ENCODE results near the gene VAV2.
A peak's percentile ranks its signal among the peaks of the same experiment; 100 is the strongest.

The VAV2 gene

DNA sequence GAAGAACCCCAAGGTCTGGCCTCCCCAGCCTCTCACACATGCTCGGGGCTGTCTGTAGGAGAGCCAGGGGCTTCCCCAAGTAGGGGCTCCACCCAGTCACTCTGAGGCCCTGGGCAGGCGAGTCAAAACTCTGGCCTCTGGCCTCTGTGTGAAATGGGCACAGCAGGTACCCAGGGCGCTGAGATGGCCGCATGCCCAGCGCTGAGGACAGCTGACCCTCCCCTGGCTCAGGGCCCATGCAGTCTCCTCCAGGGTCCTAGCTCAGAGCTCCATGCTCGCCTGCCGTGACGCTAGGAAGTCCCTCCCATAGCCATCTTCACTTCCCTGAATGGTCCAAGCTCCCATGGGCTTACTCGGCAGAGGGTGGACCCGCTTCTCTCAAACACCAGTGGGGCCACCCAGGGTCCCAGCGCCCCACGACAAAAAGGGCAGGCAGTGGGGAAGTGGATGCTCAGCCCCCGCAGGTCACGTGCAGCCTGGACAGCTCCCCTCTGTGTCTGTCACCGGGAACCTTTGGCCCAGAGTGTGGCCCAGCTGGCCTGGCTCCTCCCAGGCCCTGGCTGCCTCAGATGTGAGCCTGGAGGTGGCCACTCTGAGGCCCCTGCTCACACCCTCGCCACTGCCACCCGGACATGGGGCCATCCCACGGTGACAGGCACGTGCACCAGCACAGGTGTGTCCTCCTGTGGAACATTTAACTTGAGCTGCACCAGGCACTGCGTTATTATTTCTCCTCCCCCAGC is 12.2 kb upstream of the VAV2 start:
- no peak for DNase-seq
- intact Hi-C loops (cut with DNase I), result no loop called here

DNA sequence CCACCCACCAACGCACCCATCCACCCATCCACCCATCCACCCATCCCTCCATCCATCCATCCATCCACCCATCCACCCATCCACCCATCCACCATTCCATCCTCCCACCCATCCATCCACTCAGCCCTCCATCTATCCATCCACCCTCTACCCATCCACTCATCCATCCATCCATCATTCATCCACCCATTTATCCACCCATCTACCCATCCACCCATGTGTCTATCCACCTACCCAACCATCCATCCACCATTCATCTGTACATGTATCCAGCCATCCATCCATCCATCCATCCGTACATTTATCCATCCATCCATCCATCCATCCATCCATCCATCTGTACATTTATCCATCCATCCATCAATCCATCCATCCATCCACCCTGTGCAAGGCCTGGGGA is 11.1 kb upstream of the VAV2 start:
- intact Hi-C loops (cut with DNase I), result no loop called here
- no peak for DNase-seq

DNA sequence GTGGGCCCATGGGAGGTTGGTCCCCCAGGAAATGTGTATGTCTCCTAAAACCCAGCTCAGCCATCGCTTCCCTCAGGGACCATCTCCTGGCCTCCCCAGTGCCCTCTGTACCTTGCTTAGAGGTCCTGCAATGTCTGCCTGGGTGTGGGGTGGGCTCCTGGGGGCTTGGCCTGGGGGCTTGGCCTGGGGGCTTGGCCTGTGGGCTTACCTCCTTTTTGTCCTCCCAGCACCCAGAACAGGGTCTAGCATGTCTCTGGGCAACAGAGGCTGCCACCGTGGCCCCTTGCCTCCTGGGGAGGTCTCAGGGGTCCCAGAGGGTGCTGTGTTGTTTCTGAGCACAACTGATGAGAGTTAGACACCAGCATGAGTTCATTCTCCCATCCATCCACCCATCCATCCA is 10.7 kb upstream of the VAV2 start:
- no peak for DNase-seq
- intact Hi-C loops (cut with DNase I), result no loop called here

DNA sequence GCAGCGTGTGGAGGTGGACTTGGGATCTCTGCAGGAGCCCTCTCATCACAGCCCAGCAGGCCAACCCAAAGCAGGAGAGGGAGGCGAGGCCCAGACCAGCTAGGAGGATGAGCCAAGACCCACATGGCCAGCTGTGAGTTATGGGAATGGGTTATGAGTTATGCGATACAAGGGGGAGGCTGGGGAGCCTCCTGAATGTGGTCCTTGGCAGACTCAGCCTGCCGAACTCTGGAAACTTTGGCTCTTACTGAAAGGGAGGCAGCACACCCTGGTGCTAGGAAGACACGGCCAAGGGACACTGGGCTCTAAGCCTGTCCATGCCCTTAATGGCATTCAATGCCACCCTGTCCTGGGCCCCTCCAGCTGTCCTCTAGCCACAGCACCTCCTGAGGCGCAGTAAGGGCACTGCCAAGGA is 7.7 kb upstream of the VAV2 start:
- intact Hi-C loops (cut with DNase I), result no loop called here

DNA sequence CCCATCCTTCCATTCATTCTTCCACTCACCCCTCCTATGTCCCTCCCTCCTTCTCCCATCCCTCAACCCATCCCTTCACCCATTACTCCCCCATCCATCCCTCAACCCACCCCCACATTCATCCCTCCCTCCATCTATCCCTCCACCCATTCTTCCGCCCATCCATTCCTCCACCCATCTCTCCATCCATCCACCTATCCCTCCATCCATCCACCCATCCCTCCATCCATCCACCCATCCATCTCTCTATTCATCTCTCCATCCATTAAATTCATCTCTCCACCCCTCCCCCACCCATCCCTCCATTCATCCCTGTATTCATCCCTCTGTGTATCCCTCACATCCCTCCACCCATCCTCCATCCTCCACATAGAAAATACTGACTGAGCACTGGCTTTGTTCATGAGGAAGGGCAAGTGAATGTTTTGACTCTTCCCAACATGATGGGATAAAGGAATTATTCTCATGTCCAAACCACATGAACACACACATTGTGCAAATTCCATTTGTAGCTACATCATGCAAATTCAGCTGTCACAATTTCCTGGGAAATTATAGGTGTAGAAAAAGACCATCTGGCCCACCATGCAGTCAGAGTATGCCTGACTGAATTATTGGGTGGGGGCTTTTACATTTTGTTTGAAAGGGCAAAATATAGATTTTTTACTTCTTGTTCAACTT is 6.9 kb upstream of the VAV2 start:
- intact Hi-C loops (cut with DNase I), result no loop called here
- DNase-seq, result no peak

More for the DNA sequence above, 7.7 kb upstream of the VAV2 start:
- DNase-seq, result no peak

DNA sequence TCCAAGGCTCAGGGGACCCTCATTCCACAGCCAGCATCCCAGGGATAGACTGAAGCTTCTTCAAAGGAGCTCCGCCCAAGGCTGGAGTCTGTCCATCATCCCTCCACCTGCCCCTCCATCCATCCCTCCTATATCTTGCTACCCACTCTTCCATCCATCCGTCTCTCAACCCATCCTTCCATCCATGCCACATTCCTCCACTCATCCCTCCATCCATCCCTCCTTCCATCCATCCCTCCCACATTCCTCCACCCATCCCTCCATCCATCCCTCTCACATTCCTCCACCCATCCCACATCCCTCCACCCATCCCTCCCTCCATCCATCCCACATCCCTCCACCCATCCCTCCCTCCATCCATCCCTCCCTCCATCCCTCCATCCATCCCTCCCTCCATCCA is 5.5 kb upstream of the VAV2 start:
- intact Hi-C loops (cut with DNase I), result no loop called here
- no peak for DNase-seq

DNA sequence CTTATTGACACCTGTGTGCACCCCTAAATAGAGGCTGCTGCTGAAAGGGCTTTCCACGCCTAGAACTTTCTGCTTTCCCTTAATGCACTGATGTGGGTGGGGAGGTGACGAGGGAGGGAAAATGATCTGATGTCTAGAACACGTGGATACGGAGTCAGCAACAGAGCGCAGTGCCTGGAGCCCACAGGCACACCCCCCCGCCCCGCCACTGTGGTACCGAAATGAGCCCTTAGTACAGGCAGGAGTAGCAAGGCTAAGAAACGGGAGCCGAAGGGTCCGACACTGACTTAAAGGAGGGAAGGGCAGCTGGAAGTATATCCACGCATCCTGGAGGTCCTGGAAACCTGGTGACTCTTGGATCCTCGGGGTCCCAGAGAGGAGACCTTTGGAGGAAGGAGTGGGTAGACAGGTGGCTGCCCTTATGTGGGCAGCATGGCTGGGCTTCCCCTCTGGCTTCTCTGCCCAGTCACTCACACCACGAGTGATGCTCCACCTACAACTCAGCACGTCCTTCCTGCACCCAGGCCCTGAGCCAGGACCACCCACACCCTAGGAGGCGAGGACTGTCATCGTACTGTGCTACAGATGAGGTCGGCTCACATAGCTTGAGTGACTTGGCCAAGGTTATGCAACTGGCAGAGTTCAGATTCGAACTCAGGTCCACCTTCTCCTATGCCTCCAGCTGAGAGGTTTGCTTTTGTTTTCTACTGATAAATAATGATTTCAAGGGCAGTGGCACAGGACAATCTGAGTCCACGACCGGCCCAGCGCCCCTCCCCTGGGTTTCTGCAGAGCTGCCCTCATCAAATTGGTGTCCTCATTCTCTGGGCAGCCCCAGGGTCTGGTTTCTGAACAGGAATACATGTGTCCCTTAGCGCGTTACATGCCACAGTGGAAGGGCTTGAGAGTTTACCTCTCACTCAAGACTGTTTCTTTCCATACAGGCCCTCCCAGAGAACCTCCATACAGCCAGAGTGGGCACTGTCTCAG is 4.7 kb upstream of the VAV2 start:
- DNase-seq, result peak in 15 of 42 donors; percentile 26 to 64 (median 49)
- intact Hi-C loops (cut with DNase I), result no loop called here

DNA sequence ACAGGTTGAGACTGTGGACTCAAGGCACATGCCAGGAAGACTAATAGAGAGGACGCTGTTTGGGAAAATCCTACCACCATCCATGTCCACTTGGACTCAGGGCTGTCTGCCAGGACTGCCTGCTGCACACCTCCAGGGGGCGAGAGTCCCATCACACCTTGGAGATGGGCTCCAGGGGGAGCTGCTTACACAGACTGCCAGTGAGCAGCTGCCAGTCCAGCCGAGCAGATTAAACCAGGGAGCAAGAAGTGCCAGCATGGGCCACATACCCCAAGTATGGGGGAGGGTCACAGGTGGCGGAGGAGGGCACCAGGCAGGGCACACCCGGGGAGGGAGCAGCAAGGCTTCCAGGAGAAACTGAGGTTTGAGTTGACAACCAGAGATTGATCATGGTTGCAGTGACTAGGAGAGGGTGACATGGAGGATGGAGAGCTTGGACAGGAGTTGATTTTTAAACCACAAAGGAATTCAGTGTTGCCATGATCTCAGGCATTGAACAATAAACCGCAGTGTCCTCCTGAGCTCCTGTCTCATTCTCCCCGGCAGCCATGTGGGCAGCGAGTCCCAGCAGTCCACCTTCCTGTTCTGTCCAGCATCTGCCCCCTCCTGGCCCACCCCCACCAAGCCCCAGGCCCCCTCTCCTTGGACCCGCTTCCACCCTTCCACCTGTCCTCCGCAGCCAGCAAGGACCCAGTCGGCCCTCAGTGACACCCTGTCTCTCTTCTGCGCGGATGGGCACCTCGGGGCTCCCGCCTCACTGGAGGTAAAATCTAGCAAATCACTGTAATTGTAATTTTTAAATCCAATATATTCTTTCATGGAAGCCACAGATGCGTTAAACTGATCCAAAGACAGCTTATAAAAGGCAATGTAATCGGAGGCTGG is 3.1 kb upstream of the VAV2 start:
- intact Hi-C loops (cut with DNase I), result loop anchor here (2.0 kb wide), 1 partner anchor 202 kb away; no protein-coding TSS in a partner anchor
- DNase-seq, result no peak

DNA sequence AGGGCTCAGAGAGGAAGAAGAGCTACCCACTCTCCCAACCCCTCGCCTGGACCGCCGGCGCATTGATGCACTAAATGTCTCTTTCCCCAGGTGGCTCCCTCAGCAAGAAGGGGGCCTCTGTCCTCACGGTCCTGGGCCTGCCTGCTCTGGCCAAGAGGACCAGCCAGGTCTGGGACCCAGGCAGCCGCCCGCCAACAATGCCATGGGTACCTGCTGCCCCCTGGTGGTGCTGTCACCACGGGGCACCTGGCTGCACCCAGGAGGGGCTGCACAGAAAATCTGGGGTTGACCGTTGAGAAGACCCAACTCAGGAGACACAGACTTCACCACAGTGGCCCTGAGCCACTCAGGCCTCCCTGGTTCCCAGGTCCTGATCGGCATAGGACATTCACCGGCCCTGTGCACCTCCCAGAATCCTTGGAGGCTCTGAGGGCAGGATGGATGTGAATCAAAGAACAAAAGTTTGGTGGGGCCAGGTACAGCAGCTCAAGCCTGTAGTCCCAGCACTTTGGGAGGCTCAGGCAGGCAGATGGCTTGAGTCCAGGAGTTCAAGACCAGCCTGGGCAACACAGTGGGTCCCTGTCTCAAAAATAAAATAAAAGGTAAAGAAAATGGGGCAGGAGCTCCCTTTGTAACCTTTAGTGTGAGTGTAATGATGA is 2.4 kb upstream of the VAV2 start:
- DNase-seq, result peak; percentile 52 to 93 (median 83)
- intact Hi-C loops (cut with DNase I), result loop anchor here (2.0 kb wide), 1 partner anchor 202 kb away; no protein-coding TSS in a partner anchor

DNA sequence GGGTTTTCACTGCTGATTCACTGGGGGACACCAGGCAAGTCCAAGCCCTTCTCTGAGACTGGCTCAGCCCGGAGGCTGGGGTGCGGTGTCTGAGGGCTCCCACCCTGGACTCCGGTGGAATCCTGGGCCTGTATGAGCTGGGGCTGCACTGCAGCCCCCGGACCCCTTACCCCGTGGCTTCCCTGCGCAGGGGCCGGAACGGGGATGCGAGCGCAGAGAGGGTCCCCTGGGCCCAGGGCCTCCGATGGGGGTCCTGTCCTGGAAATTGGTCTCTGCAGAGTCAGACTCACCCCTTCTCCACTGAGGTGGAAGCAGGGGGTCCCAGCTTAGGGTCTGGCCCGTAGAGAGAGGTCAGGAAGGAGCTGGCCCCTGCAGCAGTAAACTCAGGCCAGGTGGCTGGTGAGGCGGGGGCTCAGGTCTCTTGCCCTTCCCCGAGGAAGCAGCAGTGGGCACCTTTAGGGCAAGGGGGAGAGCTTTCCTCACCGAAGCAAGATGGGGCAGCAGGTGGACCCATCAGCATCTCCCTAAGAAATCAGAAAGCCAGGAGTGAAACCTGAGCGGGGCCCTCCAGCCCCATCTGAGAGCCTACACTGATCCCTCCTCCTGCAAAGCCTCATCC is 1.6 kb upstream of the VAV2 start:
- no peak for DNase-seq
- intact Hi-C loops (cut with DNase I), result loop anchor here (2.0 kb wide), 1 partner anchor 201 kb away; no protein-coding TSS in a partner anchor

DNA sequence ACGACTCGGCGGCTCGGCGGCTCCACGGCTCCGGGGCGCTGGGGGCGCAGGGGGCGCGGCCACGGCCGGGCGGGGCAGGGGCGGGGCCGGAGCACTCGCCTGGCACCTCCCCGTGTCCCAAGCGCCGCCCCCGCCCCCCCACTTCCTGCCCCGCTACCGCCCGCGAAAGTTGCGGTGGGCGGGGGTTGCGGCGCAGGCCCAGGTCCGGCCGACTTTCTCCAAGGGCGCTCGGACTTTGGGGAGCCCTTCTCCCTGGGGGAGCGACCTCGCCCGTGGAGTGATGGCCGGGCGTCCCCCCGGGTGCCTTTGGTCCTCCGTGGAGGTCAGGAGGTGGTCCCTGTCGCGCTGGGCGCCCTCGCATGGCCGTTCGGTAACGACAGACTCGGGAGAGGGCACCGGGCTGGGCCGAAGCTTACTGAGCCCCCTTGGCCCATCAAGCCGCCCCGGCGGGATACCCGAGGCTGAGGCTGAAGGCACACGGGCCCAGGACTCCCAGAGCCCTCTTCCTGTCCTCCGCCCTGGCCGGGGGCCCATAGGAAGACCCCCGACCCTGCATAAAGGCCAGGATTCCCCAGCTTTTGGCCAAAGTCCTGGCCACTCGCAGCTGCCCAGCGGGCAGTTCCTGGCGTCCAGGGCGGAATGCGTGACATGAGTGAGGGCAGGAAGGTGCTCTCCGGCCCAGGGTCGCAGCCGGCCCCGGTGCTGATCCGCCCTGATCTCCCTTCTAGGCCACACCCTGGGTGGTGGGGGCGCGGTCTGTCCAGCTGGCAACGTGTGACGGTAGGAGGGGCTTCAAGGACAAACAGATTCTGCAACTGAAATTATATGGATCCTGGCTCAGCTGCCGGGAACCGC is 883 bp upstream of the VAV2 start:
- intact Hi-C loops (cut with DNase I), result no loop called here
- peak in 38 of 42 donors; percentile 37 to 78 (median 55) for DNase-seq

DNA sequence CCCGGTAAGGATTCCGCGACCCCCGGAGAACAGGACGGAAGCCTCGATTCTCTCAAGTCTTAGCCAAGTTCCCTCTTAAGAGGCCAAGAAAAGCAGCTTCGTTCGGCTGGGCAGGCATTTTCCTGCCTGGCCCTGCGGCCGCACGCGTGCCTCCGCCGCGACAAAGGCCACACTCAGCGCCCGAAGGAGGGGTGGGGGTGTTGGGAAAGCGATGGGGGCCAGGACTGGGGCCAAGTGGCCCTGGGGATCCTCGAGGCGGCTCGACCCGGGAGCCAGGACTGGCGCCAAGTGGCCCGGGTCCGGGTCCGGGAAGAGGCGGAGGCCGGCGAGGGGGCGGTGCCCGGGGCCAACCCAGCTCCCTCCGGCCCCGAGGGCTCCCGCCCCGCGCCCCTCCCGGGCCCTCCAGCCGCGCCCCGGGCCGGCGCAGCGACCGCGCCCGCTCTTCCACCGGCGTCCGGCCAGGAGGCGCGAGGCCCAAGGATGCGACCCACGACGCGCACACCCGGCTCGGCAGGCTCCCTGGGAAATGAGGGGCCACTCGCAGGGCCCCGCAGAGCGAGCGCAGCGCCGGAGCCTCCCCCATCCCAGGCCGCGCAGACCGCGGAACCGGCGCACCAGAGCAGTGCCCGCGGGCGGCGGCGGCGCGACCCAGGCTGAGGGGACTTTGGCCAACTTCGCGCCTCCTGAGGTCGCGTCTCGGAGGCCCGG is 756 bp downstream of the VAV2 start:
- intact Hi-C loops (cut with DNase I), result no loop called here
- DNase-seq, result peak in 1 of 42 donors; percentile 27

DNA sequence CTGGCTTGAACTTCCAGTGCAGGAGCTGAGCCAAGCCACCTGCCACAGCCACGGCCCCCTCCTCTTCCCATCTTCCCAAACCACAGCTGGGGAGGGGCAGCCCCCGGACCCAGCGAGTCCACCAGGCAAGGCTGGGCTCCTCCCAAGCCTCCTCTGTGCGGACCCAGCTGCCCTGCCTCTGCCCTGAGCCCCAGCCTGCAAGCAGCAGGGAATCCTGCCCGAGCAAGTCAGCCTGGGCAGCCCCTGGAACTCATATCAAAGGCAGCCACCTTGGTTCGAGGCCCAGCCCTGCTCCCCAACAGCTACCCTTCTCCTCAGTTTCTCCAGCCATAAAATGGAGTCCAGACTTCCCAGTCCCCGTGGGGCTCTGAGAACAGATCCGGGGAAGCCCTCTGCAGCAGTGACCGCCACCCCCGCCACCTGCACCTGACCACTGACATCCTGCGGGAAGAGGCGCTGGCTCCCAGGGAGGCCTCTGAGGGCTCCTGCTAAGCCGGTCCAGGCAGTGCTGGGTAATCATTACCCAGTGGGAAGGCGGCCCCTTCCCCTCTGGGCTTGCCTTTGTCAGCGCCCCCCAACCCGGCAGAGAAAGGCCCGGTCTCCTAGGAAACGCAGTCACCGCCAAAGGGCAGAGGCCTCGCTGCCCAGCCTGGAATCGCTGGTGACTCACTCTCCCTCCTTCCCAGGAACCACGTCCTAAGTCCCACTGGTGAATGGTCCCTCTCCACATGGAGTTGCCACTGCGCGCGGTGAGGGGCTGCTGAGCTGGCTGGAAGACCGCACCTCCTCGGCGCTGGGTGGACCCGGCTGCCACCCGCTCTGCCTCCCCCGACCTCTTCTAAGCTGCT is 1.5 kb downstream of the VAV2 start:
- peak in 6 of 42 donors; percentile 14 to 67 (median 40) for DNase-seq
- intact Hi-C loops (cut with DNase I), result no loop called here

DNA sequence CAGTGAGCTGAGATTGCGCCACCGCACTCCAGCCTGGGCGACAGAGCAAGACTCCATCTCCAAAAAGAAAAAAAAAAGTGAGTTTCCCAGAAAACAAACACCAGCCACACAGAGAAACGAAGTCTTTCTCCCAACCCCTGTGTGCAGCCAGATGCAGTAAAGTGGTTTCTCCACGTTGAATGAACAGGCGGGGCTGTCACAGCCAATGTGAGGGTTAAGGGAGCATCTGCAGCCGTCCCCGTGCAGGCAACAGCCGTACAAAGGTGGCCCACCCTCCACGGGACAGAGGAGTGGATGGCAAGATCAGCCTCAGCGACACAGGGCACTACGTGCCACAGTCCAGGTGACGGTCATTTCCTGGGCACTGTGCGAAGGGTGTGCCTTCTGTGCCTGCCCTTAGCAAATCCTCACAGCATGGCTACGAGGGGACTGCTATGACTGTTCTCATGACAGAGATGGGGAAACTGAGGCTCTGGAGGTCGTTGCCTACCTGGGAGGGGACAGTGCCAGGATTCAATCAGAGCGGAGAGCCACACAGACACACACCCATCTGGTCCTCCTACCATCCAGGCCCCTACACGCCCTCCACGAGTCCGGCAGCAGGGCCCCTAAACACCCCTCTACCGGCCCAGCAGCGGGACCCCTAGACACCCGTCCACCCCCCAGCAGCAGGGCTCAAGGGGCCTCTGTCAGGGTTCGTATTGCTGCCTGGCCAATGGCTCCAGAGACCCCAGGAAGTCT is 2.3 kb downstream of the VAV2 start:
- DNase-seq, result peak in 1 of 42 donors; percentile 11
- intact Hi-C loops (cut with DNase I), result no loop called here
